Peyer's patch (tissue), 4 donors: ENCODE results near the gene RTEL1.

Source experiments
- POLR2A ChIP-seq, 2 donors: fragments of 450-650 bp; IDR thresholded peaks; one replicate each; pipeline ENCODE4 v1.5.1; 2017; ENCODE audit warnings: antibody characterized with exemption in 2 of 2, mild to moderate bottlenecking in 2 of 2, moderate library complexity in 2 of 2
- TF ChIP-seq, protein P1 (sequence below), 6 experiments: fragments of 450-650 bp in 4 of 6; fragments of 200-600 bp in 2 of 6; sonication (generic) in 1 of 6; IDR thresholded peaks; one replicate each; pipeline ENCODE4 v1.5.1; 2017 to 2019; ENCODE audit warnings: antibody characterized with exemption in 6 of 6, mild to moderate bottlenecking in 3 of 6, moderate library complexity in 1 of 6

DNA sequence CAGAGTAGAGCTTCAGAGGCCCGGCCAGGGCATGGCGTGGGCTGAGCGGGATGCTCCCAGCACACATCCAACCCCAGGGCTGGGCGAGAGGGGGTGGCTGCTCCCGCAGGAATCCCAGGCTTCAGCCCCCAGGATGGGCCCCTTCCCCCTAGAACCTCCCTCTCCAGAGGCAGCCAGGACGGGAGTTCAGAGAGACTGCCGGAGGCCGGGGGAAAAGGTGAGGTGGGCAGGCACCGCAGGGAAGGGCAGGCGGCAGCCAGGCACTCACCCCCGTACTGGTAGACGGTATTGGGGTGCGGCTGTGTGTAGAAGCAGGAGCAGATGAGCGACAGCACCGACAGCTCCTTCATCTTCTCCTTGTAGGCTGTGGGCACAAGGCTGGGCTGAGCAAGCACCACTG lies 14.2 kb upstream of the RTEL1 start:
- TF ChIP-seq, protein P1, sequence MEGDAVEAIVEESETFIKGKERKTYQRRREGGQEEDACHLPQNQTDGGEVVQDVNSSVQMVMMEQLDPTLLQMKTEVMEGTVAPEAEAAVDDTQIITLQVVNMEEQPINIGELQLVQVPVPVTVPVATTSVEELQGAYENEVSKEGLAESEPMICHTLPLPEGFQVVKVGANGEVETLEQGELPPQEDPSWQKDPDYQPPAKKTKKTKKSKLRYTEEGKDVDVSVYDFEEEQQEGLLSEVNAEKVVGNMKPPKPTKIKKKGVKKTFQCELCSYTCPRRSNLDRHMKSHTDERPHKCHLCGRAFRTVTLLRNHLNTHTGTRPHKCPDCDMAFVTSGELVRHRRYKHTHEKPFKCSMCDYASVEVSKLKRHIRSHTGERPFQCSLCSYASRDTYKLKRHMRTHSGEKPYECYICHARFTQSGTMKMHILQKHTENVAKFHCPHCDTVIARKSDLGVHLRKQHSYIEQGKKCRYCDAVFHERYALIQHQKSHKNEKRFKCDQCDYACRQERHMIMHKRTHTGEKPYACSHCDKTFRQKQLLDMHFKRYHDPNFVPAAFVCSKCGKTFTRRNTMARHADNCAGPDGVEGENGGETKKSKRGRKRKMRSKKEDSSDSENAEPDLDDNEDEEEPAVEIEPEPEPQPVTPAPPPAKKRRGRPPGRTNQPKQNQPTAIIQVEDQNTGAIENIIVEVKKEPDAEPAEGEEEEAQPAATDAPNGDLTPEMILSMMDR (IDR thresholded peaks at IDR 0.05) = no peak
- TF ChIP-seq POLR2A (IDR thresholded peaks at IDR 0.05) = no peak
